Nephron progenitor cell (in vitro differentiated cells): ENCODE results near the gene UBXN10.

Experiments used
- DNase-seq: peaks from one replicate; pipeline ENCODE4 v3.0.0; 2021
- H3K27ac Mint-ChIP-seq: 2 replicates; pipeline ENCODE4 v1.8.0; 2021; ENCODE audit warnings: mild to moderate bottlenecking, moderate library complexity, mixed read lengths
- H3K27me3 Mint-ChIP-seq: 2 replicates; pipeline ENCODE4 v1.8.0; 2021; ENCODE audit warnings: mild to moderate bottlenecking, low read depth, mixed read lengths; ENCODE audit not compliant: poor library complexity
- H3K36me3 Mint-ChIP-seq: 2 replicates; pipeline ENCODE4 v1.8.0; 2021; ENCODE audit warnings: low read depth, mixed read lengths
- H3K4me1 Mint-ChIP-seq: 2 replicates; pipeline ENCODE4 v1.8.0; 2021; ENCODE audit warnings: mixed read lengths
- H3K4me3 Mint-ChIP-seq: 2 replicates; pipeline ENCODE4 v1.8.0; 2021; ENCODE audit warnings: mild to moderate bottlenecking, moderate library complexity, mixed read lengths
- H3K9me3 Mint-ChIP-seq: 2 replicates; pipeline ENCODE4 v1.8.0; 2021; ENCODE audit warnings: mild to moderate bottlenecking, moderate library complexity, mixed read lengths
- CTCF ChIP-seq: fragments of 200-600 bp; sonication (generic); IDR thresholded peaks from 2 replicates; pipeline ENCODE4 v1.5.0; 2021; ENCODE audit warnings: antibody characterized with exemption

Gene UBXN10

GRCh38 chr1:20192871-20193411, 7.0 kb downstream of the UBXN10 start:
- Mint-ChIP-seq H3K4me3 (no peak overlapping the region), H3K27me3 (peaks cover 9% of the 10 kb centered on the region)
- no peak for TF ChIP-seq CTCF

GRCh38 chr1:20194224-20194623, 8.3 kb downstream of the UBXN10 start:
- no peak overlapping the region for H3K4me3 Mint-ChIP-seq
- H3K4me1 Mint-ChIP-seq = peaks cover 13% of the 10 kb centered on the region
- H3K9me3 Mint-ChIP-seq = no peaks in the 10 kb centered on the region
- no peak for DNase-seq
- H3K27ac Mint-ChIP-seq = no peak overlapping the region
- H3K36me3 Mint-ChIP-seq = no peaks in the 10 kb centered on the region
- TF ChIP-seq CTCF = no peak
- peaks cover 17% of the 10 kb centered on the region for H3K27me3 Mint-ChIP-seq

More at GRCh38 chr1:20192871-20193411, 7.0 kb downstream of the UBXN10 start:
- H3K9me3 Mint-ChIP-seq = no peaks in the 10 kb centered on the region
- H3K36me3 Mint-ChIP-seq = no peaks in the 10 kb centered on the region
- H3K4me1 Mint-ChIP-seq = peaks cover 26% of the 10 kb centered on the region
- no peak for DNase-seq
- H3K27ac Mint-ChIP-seq = no peak overlapping the region

GRCh38 chr1:20194757-20195461, 9.0 kb downstream of the UBXN10 start:
- peak; percentile 72 for TF ChIP-seq CTCF
- DNase-seq = peak; percentile 68
- no peaks in the 10 kb centered on the region for H3K9me3 Mint-ChIP-seq
- no peak overlapping the region for H3K27ac Mint-ChIP-seq
- peaks cover 7% of the 10 kb centered on the region for H3K4me1 Mint-ChIP-seq
- no peaks in the 10 kb centered on the region for H3K36me3 Mint-ChIP-seq
- peaks cover 22% of the 10 kb centered on the region for H3K27me3 Mint-ChIP-seq
- H3K4me3 Mint-ChIP-seq = no peak overlapping the region

- Mint-ChIP-seq H3K4me1 (peaks cover 5% of the 10 kb centered on the region), H3K27ac (no peak overlapping the region)
- no peak for TF ChIP-seq CTCF
Observed at GRCh38 chr1:20195462-20195780, 9.5 kb downstream of the UBXN10 start.

GRCh38 chr1:20197329-20197791, 11.5 kb downstream of the UBXN10 start:
- Mint-ChIP-seq H3K4me1 (peaks cover 2% of the 10 kb centered on the region), H3K27ac (no peak overlapping the region), H3K4me3 (no peak overlapping the region), H3K27me3 (peaks cover 40% of the 10 kb centered on the region), H3K9me3 (no peaks in the 10 kb centered on the region), H3K36me3 (no peaks in the 10 kb centered on the region)
- no peak for TF ChIP-seq CTCF
- no peak for DNase-seq

More at GRCh38 chr1:20195462-20195780, 9.5 kb downstream of the UBXN10 start:
- DNase-seq = no peak
- H3K9me3 Mint-ChIP-seq = no peaks in the 10 kb centered on the region
- no peak overlapping the region for H3K4me3 Mint-ChIP-seq
- no peaks in the 10 kb centered on the region for H3K36me3 Mint-ChIP-seq
- H3K27me3 Mint-ChIP-seq = peaks cover 27% of the 10 kb centered on the region

GRCh38 chr1:20198296-20198695, 12.4 kb downstream of the UBXN10 start:
- no peaks in the 10 kb centered on the region for H3K4me1 Mint-ChIP-seq
- no peaks in the 10 kb centered on the region for H3K9me3 Mint-ChIP-seq
- peaks cover 46% of the 10 kb centered on the region for H3K27me3 Mint-ChIP-seq
- H3K4me3 Mint-ChIP-seq = no peak overlapping the region
- H3K27ac Mint-ChIP-seq = no peak overlapping the region
- no peak for DNase-seq
- H3K36me3 Mint-ChIP-seq = no peaks in the 10 kb centered on the region
- no peak for TF ChIP-seq CTCF
